UCSD-AML1 (cell line): ENCODE data around the gene HEPACAM.

Source experiments
- DNase-seq: peaks from one replicate; lab custom pipeline; 2025; ENCODE audit not compliant: unreplicated experiment; lab: John Stamatoyannopoulos, UW

Gene HEPACAM

DNA sequence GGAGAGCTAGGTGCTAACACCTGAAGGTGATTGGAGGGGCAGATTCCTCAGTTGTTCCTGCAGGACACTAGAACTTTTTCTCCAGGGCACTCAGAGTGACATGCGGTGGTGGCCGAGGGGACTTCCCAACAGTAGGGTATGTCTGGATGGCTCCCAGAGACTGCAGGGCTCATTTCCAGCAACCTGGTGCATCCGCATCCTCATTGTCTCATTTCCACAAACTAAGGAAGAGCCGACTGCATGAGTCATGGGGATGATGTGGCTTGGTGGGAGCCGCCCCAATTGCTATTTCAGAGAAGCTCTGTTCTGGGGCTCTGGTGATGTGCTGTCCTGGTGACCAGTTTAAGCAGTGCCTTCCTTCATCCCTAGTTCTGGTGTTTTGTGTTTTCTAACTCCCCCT, 35.4 kb downstream of the HEPACAM start:
- DNase-seq = no peak

GRCh38 chr11:124899383-124900145, 36.3 kb downstream of the HEPACAM start:
- DNase-seq = no peak

- DNase-seq = no peak
These were observed 37.1 kb downstream of the HEPACAM start for GRCh38 chr11:124898711-124899110.

DNA sequence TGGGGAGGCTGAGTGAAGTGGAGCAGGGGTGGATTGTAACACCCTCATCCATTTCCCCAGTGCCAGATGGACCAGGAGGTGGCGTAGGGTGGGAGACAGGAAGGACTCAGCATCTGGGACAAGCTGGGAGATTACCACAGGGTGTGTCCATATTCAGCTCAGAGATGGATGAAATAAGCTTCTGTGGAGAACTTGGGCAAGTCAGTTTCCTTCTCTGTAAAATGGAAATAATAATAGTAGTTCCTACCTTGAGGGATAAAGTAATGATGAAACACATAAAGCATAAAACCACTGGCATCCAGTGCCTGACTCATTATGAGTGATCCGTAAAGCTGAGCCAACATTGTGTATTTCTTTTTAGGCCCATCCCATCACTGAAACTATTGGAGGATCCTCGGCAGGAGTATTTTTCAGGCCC, 37.6 kb downstream of the HEPACAM start:
- peak; percentile 37 for DNase-seq

DNA sequence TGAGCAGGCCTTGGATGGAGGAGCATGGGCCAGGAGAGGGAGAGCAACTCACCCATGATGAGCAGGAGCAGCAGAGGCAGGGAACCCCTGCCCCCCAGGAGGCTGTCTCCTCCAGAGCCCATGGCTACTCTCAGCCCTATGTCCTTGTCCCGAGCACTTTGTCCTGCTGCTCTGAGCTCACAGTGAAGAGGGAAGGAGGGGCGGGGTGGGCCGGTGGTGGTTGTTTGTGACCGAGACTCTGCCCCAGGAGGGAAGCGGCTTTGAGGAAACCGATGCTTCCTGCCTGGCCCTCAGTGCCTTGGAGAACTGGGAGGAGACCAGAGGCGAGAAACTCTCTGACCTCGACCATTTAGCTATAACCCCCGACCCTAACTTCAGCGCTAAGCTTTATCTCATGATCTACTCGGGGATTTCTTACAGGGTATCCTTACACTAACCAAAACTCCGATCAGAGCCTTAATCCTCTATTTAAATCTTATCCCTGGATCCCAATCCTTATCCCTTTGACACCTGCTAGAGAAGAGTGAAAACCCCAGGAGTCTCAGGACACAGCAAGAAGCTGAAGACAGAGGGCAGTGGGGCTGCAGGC, 38.1 kb downstream of the HEPACAM start, which contains the start of gene ROBO4:
Gene ROBO4, minus strand, starts transcription at position 192 of the 589 bp plus-strand sequence. Its CDS starts 70 bp downstream, at position 122.
- DNase-seq = peak; percentile 78

DNA sequence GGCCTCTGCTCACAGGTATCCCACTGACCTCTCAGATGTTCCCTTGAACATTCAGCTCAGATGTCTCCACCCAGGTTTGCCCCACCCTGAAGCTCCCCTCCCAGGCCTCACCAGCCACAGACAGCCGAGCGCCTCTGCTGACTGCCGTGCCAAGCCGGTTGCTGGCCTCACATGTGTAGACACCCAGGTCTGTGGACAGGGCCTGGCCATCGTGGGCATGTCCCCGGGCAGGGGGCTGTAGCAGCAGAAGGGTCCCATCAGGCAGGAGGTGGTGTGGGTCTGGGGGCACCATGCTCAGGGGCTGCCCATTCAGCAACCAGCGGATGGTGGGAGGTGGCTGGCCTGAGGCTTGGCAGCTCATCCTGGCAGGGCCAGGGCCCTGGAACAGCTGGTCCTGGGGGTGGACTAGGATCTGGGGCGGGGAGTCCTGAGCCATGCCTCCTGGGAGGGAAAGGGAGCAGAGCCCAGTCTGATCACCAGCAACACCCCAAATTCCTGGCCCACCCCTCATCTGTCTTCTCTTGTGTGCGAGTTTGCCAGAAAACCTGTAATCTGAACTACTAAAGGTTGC, 38.9 kb downstream of the HEPACAM start:
- DNase-seq = no peak

DNA sequence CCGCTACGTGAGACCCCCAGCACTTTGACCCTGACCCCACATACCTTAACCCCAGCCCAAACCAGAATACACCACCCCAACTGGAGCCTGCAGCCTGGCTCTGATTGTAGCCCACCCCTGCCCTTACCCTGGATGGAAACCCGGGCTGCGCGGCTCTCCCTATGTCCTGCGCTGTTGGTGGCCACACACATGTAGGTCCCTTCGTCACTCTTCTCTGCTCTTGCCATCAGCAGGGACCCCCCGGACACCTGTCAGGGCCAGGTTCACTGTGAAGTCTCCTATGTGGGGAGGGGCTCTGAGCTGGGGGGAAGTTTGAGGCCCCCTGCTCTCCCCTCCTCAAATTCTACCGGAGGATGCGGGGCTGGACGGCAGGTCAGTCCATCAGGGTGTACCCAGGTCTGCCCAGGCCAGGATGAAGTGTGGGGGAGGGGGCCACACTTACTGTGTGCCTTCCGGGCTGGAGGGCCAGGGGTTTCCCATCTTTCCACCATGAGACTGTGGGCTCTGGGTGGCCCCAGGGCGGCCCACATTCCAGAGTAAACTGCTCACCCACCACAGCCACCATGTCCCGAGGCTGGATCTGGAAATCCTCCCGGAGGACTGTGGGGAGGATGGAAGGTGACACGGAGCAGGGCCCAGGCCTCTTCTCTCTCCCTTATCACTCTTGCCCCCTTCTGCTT, 39.6 kb downstream of the HEPACAM start:
- no peak for DNase-seq

DNA sequence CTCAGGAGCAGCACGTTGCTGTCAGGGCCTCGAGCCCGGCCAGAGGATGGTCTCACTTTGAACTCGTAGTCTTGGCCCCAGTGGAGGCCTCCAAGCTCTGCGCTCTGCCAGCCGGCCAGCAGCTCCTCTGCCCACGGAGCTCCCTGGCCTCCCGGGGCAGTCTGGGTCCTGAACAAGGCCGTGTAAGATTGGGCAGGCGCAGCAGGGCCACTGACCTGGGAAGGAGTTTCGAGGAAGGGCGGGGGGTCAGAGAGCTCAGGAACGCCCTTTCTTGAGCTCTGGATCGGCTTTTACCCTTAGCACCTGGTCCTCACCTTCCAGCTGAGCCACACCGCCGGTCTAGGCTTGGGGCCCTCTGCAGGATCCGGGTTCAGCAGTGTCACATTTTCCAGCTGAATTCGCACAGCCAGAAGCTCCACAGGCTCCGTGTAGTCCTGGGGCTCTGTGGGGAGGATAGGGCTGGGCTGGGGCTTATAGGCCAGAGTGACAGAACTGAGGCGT, 40.3 kb downstream of the HEPACAM start:
- DNase-seq = no peak

GRCh38 chr11:124894606-124895430, 41.0 kb downstream of the HEPACAM start:
- no peak for DNase-seq

GRCh38 chr11:124893781-124894401, 42.0 kb downstream of the HEPACAM start:
- no peak for DNase-seq

DNA sequence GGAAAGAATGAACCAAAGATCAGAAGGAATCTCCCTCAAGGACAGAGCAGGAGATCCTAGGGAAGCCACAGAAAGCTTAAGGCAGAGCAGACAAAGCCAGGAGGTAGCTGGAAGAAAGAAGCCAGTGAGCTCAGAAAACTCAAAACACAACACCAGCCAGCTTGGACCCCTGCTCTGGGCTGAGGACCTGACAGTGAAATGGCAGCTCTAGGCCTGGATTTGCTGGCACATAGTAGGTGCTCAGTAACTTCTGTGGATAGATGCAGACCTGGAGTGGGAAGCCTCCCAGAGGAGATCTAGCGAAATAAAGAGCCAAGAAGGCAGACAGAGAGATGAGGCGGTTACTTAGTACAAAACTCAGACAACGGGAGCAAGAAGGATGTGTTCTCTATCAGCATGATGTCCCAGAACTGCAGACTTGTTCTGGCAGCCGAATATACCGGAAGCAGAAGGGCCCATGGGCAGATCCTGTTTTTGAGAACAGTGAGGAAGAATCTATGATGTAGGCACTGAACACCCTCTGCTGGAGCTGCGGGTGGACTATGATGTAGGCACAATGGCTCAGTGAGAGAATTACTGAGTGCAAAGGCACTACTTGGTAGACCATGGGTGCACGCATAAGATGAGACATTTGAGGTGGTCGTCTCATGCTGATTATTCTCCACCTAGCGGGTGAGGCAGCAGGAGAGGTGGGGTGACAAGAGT, 42.9 kb downstream of the HEPACAM start:
- DNase-seq = peak; percentile 45

DNA sequence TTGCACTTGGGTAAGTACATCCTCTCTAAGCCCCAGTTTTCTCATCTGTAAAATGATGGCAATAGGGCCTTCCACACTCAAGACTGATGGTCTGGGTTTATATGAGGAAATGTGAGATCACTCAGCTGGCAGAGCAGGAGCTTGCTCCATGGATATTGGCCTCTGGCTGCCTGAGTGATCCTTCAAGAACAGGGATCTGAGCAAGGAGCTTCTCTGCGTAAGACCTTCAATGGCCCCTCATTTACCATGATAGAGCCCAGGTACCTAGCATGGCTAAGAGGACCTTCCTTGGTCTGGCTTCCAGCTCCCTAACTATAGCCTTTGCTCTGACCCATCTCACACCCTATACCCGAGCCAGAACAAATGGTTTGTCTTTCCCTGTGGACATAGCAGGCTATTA, 43.7 kb downstream of the HEPACAM start:
- DNase-seq = no peak

DNA sequence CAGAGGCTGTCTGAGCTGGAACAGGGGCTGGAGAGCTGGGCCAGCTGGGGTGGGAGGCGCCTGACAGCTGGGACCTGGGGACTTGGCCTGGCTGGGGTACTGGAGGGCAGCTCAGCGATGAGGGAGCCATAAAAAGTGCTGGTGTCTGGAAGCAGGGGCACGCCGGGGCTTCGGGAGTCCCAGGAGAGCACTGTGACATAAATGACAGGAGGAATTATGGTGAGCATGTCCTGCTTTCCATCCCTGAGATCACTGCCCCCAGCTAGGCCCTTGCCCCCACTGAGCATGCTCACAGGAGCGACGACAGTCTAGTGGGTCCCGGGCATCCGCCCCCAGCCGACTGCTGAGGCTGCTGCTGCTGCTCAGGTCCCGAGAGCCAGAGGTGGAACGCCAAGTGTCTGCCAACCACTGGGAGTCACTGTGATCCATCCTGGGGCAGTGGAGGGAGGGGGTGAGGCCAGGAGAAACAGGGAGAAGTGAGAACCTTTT, 44.4 kb downstream of the HEPACAM start:
- no peak for DNase-seq

DNA sequence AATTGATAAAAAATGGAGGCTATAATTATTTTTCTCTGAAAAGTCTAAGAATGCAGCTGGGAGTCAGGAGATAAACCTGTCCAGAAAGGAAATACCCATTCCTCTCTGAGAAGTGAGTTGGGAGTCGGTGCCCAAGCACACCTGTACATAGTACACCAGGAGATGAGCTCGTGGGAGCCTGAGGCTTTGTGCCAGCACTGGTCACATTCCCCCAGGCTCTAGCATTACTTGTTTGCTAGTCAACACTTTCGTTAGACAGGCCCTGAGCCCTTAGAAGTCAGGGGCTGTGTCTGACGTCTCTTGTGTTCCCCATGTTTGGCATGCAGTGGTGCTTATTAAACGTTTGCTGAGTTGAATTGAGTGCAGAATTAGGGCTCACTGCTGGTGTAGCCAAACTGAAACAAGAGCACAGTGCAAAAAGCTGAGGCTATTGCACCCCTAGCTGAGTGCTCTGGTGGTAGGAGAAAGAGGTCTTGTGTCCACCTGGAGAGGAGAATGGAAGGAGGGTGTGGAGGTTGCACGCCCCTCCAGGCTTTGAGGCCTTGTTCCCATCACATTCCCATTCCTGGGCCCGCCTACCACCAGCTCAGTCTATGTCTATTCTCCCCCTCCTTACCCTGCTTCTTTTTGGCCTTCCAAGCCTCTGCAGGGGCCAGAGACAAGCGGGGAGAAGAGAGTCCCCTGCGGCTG, 45.0 kb downstream of the HEPACAM start:
- DNase-seq = no peak

- no peak for DNase-seq
These were observed 45.7 kb downstream of the HEPACAM start for GRCh38 chr11:124890151-124890550.

DNA sequence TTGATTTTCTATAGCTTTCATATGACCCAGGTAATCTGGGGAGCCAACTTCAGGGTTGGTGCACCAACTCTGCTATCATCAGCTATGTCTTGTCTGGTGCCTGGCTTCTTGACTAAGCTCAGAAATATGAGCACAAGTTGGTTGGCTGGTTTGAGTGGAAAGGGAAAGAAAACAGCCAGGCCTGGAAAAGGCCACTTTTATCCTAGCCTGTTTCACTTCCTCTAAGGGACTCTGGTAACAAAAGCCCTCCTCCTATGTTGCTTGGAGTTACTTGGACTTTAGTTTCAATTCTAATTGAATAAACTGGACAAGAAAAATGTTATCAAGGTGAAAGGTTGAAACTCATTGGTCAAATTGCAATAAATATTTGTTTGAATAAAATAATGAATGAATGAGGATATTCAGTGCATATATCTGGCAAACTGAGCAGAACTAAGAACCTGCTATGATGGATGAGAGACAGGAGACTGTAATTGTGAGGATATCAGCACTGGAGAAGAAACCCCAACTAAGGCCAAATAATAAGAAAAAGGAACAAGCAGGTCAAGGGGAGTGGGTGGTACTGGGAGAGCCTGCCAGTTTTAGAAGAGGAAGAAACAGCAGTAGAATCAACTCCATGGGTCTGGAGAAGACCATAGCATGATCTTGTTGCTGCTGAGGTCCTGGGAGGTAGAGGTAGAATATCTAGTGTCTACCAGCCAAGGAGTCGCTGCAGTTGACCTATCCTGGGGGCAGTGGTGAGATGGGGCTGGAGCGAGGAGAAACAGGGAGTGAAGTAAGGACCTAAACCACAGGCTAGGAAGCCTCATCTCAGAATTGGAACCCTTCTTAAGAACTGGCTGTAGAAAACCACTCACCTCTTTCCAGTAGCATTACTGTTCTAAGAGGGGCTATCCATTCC, 46.4 kb downstream of the HEPACAM start:
- no peak for DNase-seq

DNA sequence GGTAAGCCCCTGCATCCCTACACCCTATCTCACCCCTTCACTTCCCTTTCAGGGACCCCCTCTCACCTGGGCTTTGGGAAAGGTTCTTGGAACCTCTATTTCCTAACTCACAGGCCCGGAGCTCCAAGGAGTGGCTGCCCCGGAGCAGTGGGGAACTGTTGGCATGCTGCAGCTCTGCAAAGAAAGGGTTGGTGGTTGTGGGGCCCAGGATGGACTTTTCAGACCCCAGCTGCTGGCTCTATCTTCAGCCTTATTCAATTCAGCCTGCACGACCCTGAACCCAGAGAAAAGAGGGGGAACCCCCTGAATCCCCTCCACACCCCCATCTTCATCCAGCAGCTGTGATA, 48.2 kb downstream of the HEPACAM start:
- no peak for DNase-seq
